Measurements from ENCODE around the gene LIPK.

DNA sequence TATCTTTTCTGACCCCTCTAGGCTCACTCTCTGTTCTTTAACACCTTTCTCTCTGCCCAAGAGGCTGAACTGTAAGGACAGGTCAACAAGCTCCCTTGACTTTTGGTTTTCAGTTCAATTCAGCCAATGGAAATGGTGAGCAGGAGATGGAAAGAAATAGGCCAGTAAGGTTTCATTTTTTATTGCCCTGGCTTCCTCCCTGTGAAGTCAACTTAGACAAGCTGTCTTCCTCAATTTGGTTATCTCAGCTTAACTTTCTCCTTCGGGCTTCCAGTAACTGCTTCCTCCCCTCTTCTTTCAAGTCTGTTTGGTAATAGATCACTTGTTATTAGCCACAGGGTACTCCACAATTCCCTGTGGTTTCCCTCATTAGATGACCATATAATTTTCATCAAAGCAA is 19.7 kb downstream of the LIPK start:
- TF ChIP-seq, protein P1, sequence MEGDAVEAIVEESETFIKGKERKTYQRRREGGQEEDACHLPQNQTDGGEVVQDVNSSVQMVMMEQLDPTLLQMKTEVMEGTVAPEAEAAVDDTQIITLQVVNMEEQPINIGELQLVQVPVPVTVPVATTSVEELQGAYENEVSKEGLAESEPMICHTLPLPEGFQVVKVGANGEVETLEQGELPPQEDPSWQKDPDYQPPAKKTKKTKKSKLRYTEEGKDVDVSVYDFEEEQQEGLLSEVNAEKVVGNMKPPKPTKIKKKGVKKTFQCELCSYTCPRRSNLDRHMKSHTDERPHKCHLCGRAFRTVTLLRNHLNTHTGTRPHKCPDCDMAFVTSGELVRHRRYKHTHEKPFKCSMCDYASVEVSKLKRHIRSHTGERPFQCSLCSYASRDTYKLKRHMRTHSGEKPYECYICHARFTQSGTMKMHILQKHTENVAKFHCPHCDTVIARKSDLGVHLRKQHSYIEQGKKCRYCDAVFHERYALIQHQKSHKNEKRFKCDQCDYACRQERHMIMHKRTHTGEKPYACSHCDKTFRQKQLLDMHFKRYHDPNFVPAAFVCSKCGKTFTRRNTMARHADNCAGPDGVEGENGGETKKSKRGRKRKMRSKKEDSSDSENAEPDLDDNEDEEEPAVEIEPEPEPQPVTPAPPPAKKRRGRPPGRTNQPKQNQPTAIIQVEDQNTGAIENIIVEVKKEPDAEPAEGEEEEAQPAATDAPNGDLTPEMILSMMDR (conservative IDR thresholded peaks at IDR 0.05; ENCODE audit: low read depth, low read length): no peak
- no peak for TF ChIP-seq EZH2 (IDR thresholded peaks at IDR 0.05; ENCODE audit: low read length, unreplicated experiment)
